Lower lobe of right lung (tissue), 2 donors: ENCODE results near the gene CA11. TPM values are rescaled to one million over a fixed set of nuclear protein-coding genes. Genes with fewer than 3 reads are reported as not detected.
A peak's percentile ranks its signal among the peaks of the same experiment; 100 is the strongest.

Experiments
- ATAC-seq, 2 donors: fragments of 200-7000 bp; cut with Tn5 transposase; one replicate each; pipeline ENCODE4 v1.9.1; 2020 to 2022; ENCODE audit warnings: mild to moderate bottlenecking in 2 of 2, moderate library complexity in 2 of 2
- DNase-seq: peaks from one replicate; pipeline ENCODE4 v3.0.0-alpha.2; 2020
- H3K27ac ChIP-seq: fragments of 200-600 bp; one replicate; pipeline ENCODE4 v1.8.0; 2022
- H3K27me3 ChIP-seq: fragments of 200-600 bp; one replicate; pipeline ENCODE4 v1.8.0; 2022; ENCODE audit warnings: low read depth
- H3K36me3 ChIP-seq: fragments of 200-600 bp; one replicate; pipeline ENCODE4 v1.8.0; 2022; ENCODE audit warnings: mild to moderate bottlenecking
- H3K4me1 ChIP-seq: fragments of 200-600 bp; one replicate; pipeline ENCODE4 v1.8.0; 2022
- H3K4me3 ChIP-seq: fragments of 200-600 bp; one replicate; pipeline ENCODE4 v1.8.0; 2022; ENCODE audit warnings: mild to moderate bottlenecking
- H3K9me3 ChIP-seq: fragments of 200-600 bp; one replicate; pipeline ENCODE4 v1.8.0; 2022
- intact Hi-C: fragments of 100-400 bp; cut with DNase I; formaldehyde crosslinking; loops from one replicate; pipeline ENCODE4 v1.11.0; 2022
- total RNA-seq: library from RNA; stranded (reverse); fragmentation: NEBNext Ultra II Directional; extraction: Animal tissue kit (Norgen Biotek cat#: 25700); gene quantifications from one replicate; pipeline ENCODE4 v1.2.1, GENCODE V29; 2021
- TF ChIP-seq, protein P1 (sequence below): fragments of 200-600 bp; IDR thresholded peaks from one replicate; pipeline ENCODE4 v1.8.0; 2022; ENCODE audit warnings: antibody characterized with exemption, mild to moderate bottlenecking
- donor health status: DM: no; HTN: yes; CAD: no; lungs with severe emphysema.

The CA11 gene
- total RNA-seq, 1 donor from 2014 or later: 7.8 TPM

DNA sequence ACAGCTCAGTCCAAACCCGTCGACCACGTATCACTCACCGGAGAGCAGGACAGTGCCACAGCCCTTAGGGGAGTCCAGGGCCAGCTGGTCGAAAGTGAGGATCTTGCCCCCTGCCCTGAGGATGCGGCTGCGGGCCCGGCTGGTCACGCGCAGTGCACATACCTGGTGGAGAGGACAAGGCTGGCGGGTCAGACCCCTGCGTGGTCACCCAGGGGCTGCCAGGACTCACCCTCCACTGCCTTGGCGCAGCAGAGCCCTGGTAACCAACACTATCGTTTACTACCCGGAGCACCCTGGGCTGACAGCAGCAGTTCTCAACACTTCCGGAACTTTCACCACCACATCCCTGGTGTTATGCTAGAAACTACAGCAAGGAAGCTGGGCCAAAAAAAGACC is 29.9 kb downstream of the CA11 start:
- Histone ChIP-seq H3K27me3 (no peaks in the 10 kb centered on the region), H3K27ac (peak overlapping the region; percentile 81), H3K4me1 (peaks cover 41% of the 10 kb centered on the region), H3K4me3 (peak overlapping the region; percentile 72), H3K9me3 (no peaks in the 10 kb centered on the region), H3K36me3 (peaks cover 32% of the 10 kb centered on the region)
- intact Hi-C loops: no loop called here
- ATAC-seq (no peak), DNase-seq (no peak)
- TF ChIP-seq, protein P1, sequence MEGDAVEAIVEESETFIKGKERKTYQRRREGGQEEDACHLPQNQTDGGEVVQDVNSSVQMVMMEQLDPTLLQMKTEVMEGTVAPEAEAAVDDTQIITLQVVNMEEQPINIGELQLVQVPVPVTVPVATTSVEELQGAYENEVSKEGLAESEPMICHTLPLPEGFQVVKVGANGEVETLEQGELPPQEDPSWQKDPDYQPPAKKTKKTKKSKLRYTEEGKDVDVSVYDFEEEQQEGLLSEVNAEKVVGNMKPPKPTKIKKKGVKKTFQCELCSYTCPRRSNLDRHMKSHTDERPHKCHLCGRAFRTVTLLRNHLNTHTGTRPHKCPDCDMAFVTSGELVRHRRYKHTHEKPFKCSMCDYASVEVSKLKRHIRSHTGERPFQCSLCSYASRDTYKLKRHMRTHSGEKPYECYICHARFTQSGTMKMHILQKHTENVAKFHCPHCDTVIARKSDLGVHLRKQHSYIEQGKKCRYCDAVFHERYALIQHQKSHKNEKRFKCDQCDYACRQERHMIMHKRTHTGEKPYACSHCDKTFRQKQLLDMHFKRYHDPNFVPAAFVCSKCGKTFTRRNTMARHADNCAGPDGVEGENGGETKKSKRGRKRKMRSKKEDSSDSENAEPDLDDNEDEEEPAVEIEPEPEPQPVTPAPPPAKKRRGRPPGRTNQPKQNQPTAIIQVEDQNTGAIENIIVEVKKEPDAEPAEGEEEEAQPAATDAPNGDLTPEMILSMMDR: no peak

DNA sequence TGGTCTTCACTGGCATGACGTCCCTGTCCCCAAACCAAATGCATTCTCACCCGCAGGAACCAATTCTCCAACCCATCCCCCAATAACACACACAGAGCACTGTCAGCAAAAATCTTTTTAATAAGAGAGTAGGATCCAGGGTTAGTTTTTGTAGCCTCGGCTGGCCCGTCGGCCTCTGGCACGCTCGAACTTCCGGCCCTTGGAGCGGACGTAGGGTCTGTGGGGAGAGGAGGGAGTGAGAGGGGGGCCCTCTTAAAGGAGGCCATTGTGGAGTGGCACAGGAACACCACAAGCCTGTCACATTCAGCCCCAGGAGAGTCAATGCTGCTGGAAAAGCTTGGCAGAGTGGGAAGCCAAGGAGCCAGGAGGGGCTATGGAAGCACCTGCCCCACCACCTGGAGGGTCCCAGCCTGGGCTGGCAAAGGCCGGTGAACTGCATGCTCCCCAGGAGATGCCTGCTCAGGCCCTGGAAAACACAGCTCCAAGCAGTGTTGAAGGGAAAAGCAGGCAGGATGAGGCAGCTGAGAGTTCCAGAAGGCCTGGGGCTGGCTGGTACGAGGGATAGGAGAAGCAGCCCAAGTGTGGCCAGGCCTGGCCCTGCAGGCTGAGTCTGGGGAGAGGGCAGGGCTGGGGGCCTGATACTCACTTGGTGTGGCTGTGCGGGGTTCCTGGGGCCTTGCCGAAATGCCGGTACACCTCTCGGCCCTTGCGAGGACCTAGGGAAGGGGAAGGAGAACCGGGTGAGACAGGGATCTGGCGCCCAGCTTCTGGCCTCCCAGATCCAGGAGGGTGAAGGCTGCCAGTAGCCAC is 30.6 kb downstream of the CA11 start:
- intact Hi-C loops: no loop called here

DNA sequence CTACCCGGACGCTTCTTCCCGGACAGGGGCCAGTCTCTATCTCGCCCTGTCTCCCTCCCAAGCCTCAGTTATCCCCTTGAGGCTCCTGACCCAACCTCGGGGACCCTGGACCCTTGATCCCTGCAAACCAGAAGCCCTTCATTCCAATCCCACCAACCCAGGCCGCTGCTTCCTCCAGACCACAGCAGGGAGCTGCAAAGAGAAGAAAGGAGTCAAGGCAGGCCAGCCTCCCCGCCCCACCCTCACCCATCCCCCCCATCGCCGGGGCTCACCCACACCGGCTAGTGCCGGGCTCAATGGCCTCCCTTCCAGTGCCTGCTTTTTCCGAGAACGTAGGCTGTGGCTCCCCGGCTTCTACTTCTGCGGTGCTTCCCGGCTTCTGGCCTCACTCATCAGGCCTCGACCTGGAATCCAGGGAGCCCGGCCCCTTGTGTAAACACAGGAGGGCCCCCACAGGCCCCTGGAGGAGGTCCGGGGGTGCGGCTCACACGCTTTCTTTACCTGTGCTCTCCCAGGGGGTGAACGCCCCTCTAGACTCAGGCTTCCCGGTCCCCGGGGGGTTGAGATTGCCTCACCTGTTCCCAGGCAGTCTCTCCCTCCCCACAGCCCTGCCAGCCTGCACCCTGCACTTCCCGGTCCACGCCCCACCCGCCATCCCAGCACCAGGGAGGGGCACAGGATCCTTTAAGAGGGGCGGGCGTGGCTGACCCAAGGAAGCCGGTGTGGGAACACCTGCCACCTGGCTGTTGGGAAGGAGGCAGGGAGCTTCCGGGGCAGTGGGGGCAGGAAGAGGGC is 31.4 kb downstream of the CA11 start, which contains the start of gene FAM83E:
Gene FAM83E, minus strand, starts transcription at position 641 of the 795 bp plus-strand sequence. CDS start 1,704 bp downstream, outside the sequence.
- Histone ChIP-seq H3K4me1 (peaks cover 34% of the 10 kb centered on the region), H3K27ac (peak within 1 kb of the TSS; percentile 81), H3K4me3 (peak within 1 kb of the TSS; percentile 48), H3K36me3 (peaks cover 32% of the 10 kb centered on the region), H3K9me3 (no peaks in the 10 kb centered on the region), H3K27me3 (no peaks in the 10 kb centered on the region)
- ATAC-seq (peak; percentile 72 to 78), DNase-seq (peak; percentile 92)
- TF ChIP-seq, protein P1: no peak
- intact Hi-C loops: no loop called here

More for the DNA sequence above, 30.6 kb downstream of the CA11 start:
- H3K9me3 ChIP-seq: no peaks in the 10 kb centered on the region
- DNase-seq: no peak
- H3K36me3 ChIP-seq: peaks cover 32% of the 10 kb centered on the region
- ATAC-seq: no peak
- H3K27ac ChIP-seq: peak overlapping the region; percentile 81
- peaks cover 41% of the 10 kb centered on the region for H3K4me1 ChIP-seq
- H3K27me3 ChIP-seq: no peaks in the 10 kb centered on the region
- TF ChIP-seq, protein P1: no peak
- no peak overlapping the region for H3K4me3 ChIP-seq

DNA sequence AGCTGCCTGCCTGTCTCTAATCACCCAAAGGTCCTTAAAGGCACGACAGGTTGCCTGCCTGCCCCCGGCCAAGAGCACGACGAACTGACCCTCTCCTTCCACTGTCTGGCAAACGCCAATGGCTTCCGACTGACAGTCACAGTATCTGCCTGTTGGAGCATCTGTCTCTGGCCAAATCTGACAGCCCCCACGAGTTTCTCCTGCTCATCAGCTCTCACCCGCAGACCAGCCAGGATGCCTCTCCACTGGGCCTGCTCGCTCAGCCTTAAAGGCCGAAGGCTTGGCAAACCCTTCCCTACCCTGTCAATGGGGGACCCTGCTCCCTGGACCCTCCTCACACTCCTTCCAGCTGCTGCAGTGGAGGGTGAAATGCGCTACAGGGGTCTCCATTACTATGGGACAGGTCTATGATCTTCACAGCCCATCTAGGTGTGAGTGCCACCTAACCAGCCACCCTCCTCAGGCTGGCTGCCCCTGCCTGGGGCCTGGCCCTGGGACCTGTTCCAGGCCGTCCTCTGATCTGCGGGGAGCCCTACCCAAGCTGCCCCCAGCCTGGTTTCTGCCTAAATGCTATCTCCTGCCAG is 32.0 kb downstream of the CA11 start:
- Histone ChIP-seq H3K4me1 (peaks cover 33% of the 10 kb centered on the region), H3K27ac (peak overlapping the region; percentile 81)
- TF ChIP-seq, protein P1: no peak

More for the DNA sequence above, 32.0 kb downstream of the CA11 start:
- Histone ChIP-seq H3K4me3 (peak overlapping the region; percentile 48), H3K36me3 (peaks cover 32% of the 10 kb centered on the region), H3K9me3 (no peaks in the 10 kb centered on the region), H3K27me3 (no peaks in the 10 kb centered on the region)
- ATAC-seq (no peak), DNase-seq (no peak)
- intact Hi-C loops: no loop called here
